ENCODE measurements around the gene RBM18. TPM values are rescaled to one million over a fixed set of nuclear protein-coding genes. Genes with fewer than 3 reads are reported as not detected.

Gene RBM18
- total RNA-seq, 4 donors from 2014 or later = 0.80 to 9.7 (median 4.6) TPM

GRCh38 chr9:122212473-122213004, 52.1 kb downstream of the RBM18 start:
- Histone ChIP-seq H3K27ac (no peak overlapping the region), H3K4me3 (no peak overlapping the region), H3K27me3 (peaks cover 74% of the 10 kb centered on the region), H3K9me3 (no peaks in the 10 kb centered on the region), H3K4me1 (peaks cover 11 to 13% (median 11%) of the 10 kb centered on the region in 4 donors), H3K36me3 (no peaks in the 10 kb centered on the region)
- DNase-seq = no peak
- intact Hi-C loops (cut with DNase I; ENCODE audit: low total_unique reads) (no loop called here), in situ Hi-C loops (cut with MboI; ENCODE audit: low pct_ligation_motif_present in 1 of 4, low pct_unique_long_range_greater_than_20kb in 1 of 4, low sequenced_read_pairs in 3 of 4) (no loop called here)
- whole genome bisulfite sequencing, 2 donors (ENCODE audit: low coverage in 1 of 2) = 80 to 84% methylated on average over 1 to 7 of the region's 7 CpGs
- TF ChIP-seq EP300 (IDR thresholded peaks at IDR 0.05; ENCODE audit: low read depth) (no peak), CTCF (IDR thresholded peaks at IDR 0.05) (no peak), POLR2AphosphoS5 (IDR thresholded peaks at IDR 0.05) (no peak), POLR2A (IDR thresholded peaks at IDR 0.05) (no peak)

- 91% methylated on average over 12 of the region's 12 CpGs; no CpG with 5 or more reads in 1 of the 2 donors for WGBS, 2 donors (ENCODE audit: low coverage in 1 of 2)
- Histone ChIP-seq H3K9me3 (no peaks in the 10 kb centered on the region), H3K36me3 (no peaks in the 10 kb centered on the region), H3K27me3 (peaks cover 50% of the 10 kb centered on the region), H3K27ac (no peak overlapping the region), H3K4me1 (peaks cover 11 to 13% (median 11%) of the 10 kb centered on the region in 4 donors), H3K4me3 (no peak overlapping the region)
- DNase-seq = no peak
- no peak for TF ChIP-seq POLR2AphosphoS5 (IDR thresholded peaks at IDR 0.05)
- no peak for TF ChIP-seq EP300 (IDR thresholded peaks at IDR 0.05; ENCODE audit: low read depth)
- TF ChIP-seq POLR2A (IDR thresholded peaks at IDR 0.05) = no peak
- TF ChIP-seq CTCF (IDR thresholded peaks at IDR 0.05) = no peak
- intact Hi-C loops (cut with DNase I; ENCODE audit: low total_unique reads) (no loop called here), in situ Hi-C loops (cut with MboI; ENCODE audit: low pct_ligation_motif_present in 1 of 4, low pct_unique_long_range_greater_than_20kb in 1 of 4, low sequenced_read_pairs in 3 of 4) (no loop called here)
These were observed 55.2 kb downstream of the RBM18 start for GRCh38 chr9:122209451-122209850.

- 82% methylated on average over 9 of the region's 9 CpGs; no CpG with 5 or more reads in 1 of the 2 donors for WGBS, 2 donors (ENCODE audit: low coverage in 1 of 2)
- H3K4me3 ChIP-seq = no peak overlapping the region
- peaks cover 26% of the 10 kb centered on the region for H3K27me3 ChIP-seq
- TF ChIP-seq CTCF (IDR thresholded peaks at IDR 0.05) (no peak), POLR2AphosphoS5 (IDR thresholded peaks at IDR 0.05) (no peak), EP300 (IDR thresholded peaks at IDR 0.05; ENCODE audit: low read depth) (no peak), POLR2A (IDR thresholded peaks at IDR 0.05) (no peak)
- intact Hi-C loops (cut with DNase I; ENCODE audit: low total_unique reads) (no loop called here), in situ Hi-C loops (cut with MboI; ENCODE audit: low pct_ligation_motif_present in 1 of 4, low pct_unique_long_range_greater_than_20kb in 1 of 4, low sequenced_read_pairs in 3 of 4) (no loop called here)
- H3K9me3 ChIP-seq = no peaks in the 10 kb centered on the region
- no peak for DNase-seq
- H3K4me1 ChIP-seq = no peaks in the 10 kb centered on the region
- H3K36me3 ChIP-seq = no peaks in the 10 kb centered on the region
- no peak overlapping the region for H3K27ac ChIP-seq
These were observed 57.5 kb downstream of the RBM18 start for GRCh38 chr9:122207096-122207495.

- Histone ChIP-seq H3K9me3 (no peaks in the 10 kb centered on the region), H3K27ac (no peak overlapping the region), H3K27me3 (peaks cover 19% of the 10 kb centered on the region), H3K4me3 (no peak overlapping the region), H3K4me1 (no peaks in the 10 kb centered on the region), H3K36me3 (no peaks in the 10 kb centered on the region)
- intact Hi-C loops (cut with DNase I; ENCODE audit: low total_unique reads) (no loop called here), in situ Hi-C loops (cut with MboI; ENCODE audit: low pct_ligation_motif_present in 1 of 4, low pct_unique_long_range_greater_than_20kb in 1 of 4, low sequenced_read_pairs in 3 of 4) (no loop called here)
- 78 to 87% methylated on average over 4 to 9 of the region's 9 CpGs for WGBS, 2 donors (ENCODE audit: low coverage in 1 of 2)
- TF ChIP-seq POLR2A (IDR thresholded peaks at IDR 0.05) (no peak), CTCF (IDR thresholded peaks at IDR 0.05) (no peak), POLR2AphosphoS5 (IDR thresholded peaks at IDR 0.05) (no peak), EP300 (IDR thresholded peaks at IDR 0.05; ENCODE audit: low read depth) (no peak)
- DNase-seq = no peak
These were observed 58.3 kb downstream of the RBM18 start for GRCh38 chr9:122206118-122207046.
